ENCODE data around the gene PSMC3IP. TPM values are rescaled to one million over a fixed set of nuclear protein-coding genes. Genes with fewer than 3 reads are reported as not detected.
A peak's percentile ranks its signal among the peaks of the same experiment; 100 is the strongest.

The PSMC3IP gene
- total RNA-seq, 1 donor from 2014 or later, result 2.9 TPM

DNA sequence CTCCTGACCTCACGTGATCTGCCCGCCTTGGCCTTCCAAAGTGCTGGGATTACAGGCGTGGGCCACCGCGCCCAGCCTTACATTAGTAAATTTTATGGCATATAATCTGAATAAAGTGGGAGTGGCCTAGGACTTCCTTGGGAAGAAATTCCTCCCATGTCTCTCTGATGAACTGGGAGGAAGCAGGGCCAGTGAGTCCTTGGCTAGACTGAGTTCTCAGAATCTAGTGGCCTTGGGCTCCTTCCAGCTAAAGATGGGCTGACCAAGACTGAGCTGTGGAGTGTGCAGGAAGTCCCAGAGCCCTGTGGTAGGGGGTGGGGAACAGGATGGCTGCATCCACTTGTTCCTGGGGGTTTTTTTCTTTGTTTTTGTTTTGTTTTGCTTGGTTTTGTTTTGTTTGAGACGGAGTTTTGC is 51.5 kb downstream of the PSMC3IP start:
- Histone ChIP-seq H3K9me3 (no peaks in the 10 kb centered on the region), H3K4me3 (no peak overlapping the region), H3K4me1 (peaks cover 29 to 64% of the 10 kb centered on the region in 2 donors), H3K27me3 (no peaks in the 10 kb centered on the region), H3K36me3 (no peaks in the 10 kb centered on the region), H3K27ac (peak overlapping the region; percentile 96 to 97)
- TF ChIP-seq, protein P1, sequence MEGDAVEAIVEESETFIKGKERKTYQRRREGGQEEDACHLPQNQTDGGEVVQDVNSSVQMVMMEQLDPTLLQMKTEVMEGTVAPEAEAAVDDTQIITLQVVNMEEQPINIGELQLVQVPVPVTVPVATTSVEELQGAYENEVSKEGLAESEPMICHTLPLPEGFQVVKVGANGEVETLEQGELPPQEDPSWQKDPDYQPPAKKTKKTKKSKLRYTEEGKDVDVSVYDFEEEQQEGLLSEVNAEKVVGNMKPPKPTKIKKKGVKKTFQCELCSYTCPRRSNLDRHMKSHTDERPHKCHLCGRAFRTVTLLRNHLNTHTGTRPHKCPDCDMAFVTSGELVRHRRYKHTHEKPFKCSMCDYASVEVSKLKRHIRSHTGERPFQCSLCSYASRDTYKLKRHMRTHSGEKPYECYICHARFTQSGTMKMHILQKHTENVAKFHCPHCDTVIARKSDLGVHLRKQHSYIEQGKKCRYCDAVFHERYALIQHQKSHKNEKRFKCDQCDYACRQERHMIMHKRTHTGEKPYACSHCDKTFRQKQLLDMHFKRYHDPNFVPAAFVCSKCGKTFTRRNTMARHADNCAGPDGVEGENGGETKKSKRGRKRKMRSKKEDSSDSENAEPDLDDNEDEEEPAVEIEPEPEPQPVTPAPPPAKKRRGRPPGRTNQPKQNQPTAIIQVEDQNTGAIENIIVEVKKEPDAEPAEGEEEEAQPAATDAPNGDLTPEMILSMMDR (IDR thresholded peaks at IDR 0.05), result no peak
- no peak for DNase-seq (ENCODE audit: low spot score in 2 of 2)
- intact Hi-C loops (cut with DNase I), result no loop called here

DNA sequence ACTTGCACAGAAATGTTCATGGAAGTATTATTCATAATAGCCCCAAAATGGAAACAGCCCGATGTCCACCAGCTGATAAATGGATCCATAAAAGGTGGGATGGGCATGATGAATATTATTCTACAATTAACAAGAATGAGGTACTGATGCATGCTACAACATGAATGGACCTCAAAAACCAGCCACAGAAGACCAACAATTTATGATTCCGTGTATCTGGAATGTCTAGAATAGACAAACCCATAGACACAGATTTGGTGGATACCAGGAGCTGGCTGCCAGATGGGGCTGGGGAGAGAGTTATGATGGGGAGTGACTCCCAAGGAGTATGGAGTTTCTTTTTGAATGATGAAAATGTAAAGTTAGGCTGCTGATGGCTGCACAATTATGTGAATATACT is 52.3 kb downstream of the PSMC3IP start:
- Histone ChIP-seq H3K36me3 (no peaks in the 10 kb centered on the region), H3K27me3 (no peaks in the 10 kb centered on the region), H3K4me3 (no peak overlapping the region), H3K27ac (peak overlapping the region; percentile 96 to 97), H3K9me3 (no peaks in the 10 kb centered on the region), H3K4me1 (peaks cover 35 to 67% of the 10 kb centered on the region in 2 donors)
- TF ChIP-seq, protein P1 (IDR thresholded peaks at IDR 0.05), result no peak
- no peak for DNase-seq (ENCODE audit: low spot score in 2 of 2)
- intact Hi-C loops (cut with DNase I), result no loop called here

DNA sequence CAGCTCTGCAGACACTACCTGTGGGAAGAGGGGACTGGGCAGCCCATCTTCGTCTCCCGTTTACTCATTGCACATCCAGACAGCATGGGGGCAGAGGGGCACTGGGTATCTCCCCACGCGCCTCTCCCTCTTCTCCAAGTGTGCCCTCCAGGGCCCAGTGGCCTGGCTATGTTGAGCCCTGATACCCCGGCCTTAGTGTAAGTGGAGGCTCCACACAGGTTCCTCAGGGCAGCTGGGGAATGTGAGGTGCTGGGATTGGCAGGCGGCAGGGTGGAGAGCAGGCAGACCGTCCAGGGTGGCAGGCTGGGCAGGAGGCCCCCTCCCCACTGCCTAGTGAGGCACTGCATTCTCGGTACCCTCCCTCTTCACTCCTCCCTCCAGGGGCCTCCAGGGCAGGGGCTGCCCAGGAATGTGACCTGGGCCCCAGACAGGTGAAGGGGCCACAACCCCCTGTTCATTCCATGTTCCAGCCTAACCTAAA is 54.7 kb downstream of the PSMC3IP start:
- no peak for DNase-seq (ENCODE audit: low spot score in 2 of 2)
- intact Hi-C loops (cut with DNase I), result no loop called here
- peaks cover 55 to 81% of the 10 kb centered on the region in 2 donors for H3K4me1 ChIP-seq

More for the DNA sequence above, 54.7 kb downstream of the PSMC3IP start:
- Histone ChIP-seq H3K27ac (peak overlapping the region; percentile 96 to 97), H3K9me3 (no peaks in the 10 kb centered on the region), H3K4me3 (no peak overlapping the region), H3K27me3 (no peaks in the 10 kb centered on the region), H3K36me3 (no peaks in the 10 kb centered on the region)
- TF ChIP-seq, protein P1 (IDR thresholded peaks at IDR 0.05), result no peak

Other genes starting within 250 kb of the PSMC3IP start
- 181 TPM for gene STAT3, start 189.3 kb downstream of the PSMC3IP start, total RNA-seq
- gene CAVIN1, start 154.5 kb downstream of the PSMC3IP start, total RNA-seq, result 548 TPM
- 59.0 TPM for gene ATP6V0A1, start 118.9 kb downstream of the PSMC3IP start, total RNA-seq
- 94.7 TPM for gene NAGLU, start 41.5 kb downstream of the PSMC3IP start, total RNA-seq
- not detected for gene HSD17B1, start 24.8 kb downstream of the PSMC3IP start, total RNA-seq
- gene COASY, start 15.6 kb downstream of the PSMC3IP start, total RNA-seq, result 10.9 TPM
- gene MLX, start 10.6 kb downstream of the PSMC3IP start, total RNA-seq, result 15.8 TPM
- 51.3 TPM for gene RETREG3, start 31.6 kb upstream of the PSMC3IP start, total RNA-seq
- 10.5 TPM for gene TUBG1, start 32.0 kb upstream of the PSMC3IP start, total RNA-seq
- gene TUBG2, start 81.6 kb upstream of the PSMC3IP start, total RNA-seq, result 73.1 TPM
- gene PLEKHH3, start 99.3 kb upstream of the PSMC3IP start, total RNA-seq, result 105 TPM
- gene CCR10, start 104.1 kb upstream of the PSMC3IP start, total RNA-seq, result 91.2 TPM
- 10.5 TPM for gene CNTNAP1, start 104.8 kb upstream of the PSMC3IP start, total RNA-seq
- 169 TPM for gene EZH1, start 167.3 kb upstream of the PSMC3IP start, total RNA-seq
- gene RAMP2, start 183.5 kb upstream of the PSMC3IP start, total RNA-seq, result 80.5 TPM
- gene VPS25, start 195.7 kb upstream of the PSMC3IP start, total RNA-seq, result 40.9 TPM
- not detected for gene WNK4, start 202.9 kb upstream of the PSMC3IP start, total RNA-seq
- 9.8 TPM for gene COA3, start 221.0 kb upstream of the PSMC3IP start, total RNA-seq
- not detected for gene CNTD1, start 221.1 kb upstream of the PSMC3IP start, total RNA-seq
- 66.1 TPM for gene BECN1, start 246.6 kb upstream of the PSMC3IP start, total RNA-seq

Data from ascending aorta (tissue), 2 donors.